Muscle of leg (tissue), 11 donors: ENCODE results near the gene PIP4K2B. TPM values are rescaled to one million over a fixed set of nuclear protein-coding genes. Genes with fewer than 3 reads are reported as not detected.
A peak's percentile ranks its signal among the peaks of the same experiment; 100 is the strongest.

Source experiments
- DNase-seq: peaks from one replicate; pipeline ENCODE4 v3.0.0; 2013
- H3K27ac ChIP-seq: one replicate; pipeline ENCODE4 v1.5.1; 2013; ENCODE audit warnings: mild to moderate bottlenecking, low read length, control low read depth
- H3K27me3 ChIP-seq: one replicate; pipeline ENCODE4 v1.6.1; 2013; ENCODE audit warnings: low read length; ENCODE audit not compliant: control insufficient read depth, insufficient read depth
- H3K36me3 ChIP-seq: one replicate; pipeline ENCODE4 v1.6.1; 2013; ENCODE audit warnings: low read length; ENCODE audit not compliant: control insufficient read depth, insufficient read depth
- H3K4me1 ChIP-seq: one replicate; pipeline ENCODE4 v1.6.1; 2013; ENCODE audit warnings: low read length; ENCODE audit not compliant: control insufficient read depth, insufficient read depth
- H3K4me3 ChIP-seq: one replicate; pipeline ENCODE4 v1.5.1; 2013; ENCODE audit warnings: low read length, control low read depth
- H3K9me3 ChIP-seq: replicated peaks from 2 replicates; pipeline ENCODE4 v1.6.1; 2013; ENCODE audit warnings: low read depth, low read length; ENCODE audit not compliant: control insufficient read depth
- WGBS: methylation state at CpG from one replicate; pipeline ENCODE4 v1.1.5; 2013; ENCODE audit warnings: missing lambda C conversion rate; ENCODE audit not compliant: insufficient coverage; 5-methylcytosine and 5-hydroxymethylcytosine counted together
- polyA plus RNA-seq, 8 donors: library from polyadenylated mRNA; unstranded; fragments of 120-200 nt; gene quantifications; one replicate each; pipeline versions ENCODE4 v1.2.1 to v1.2.3, GENCODE V29; 2013; ENCODE audit warnings: inconsistent platforms in 1 of 8, low replicate concordance in 1 of 8; ENCODE audit not compliant: insufficient read length in 8 of 8, insufficient read depth in 1 of 8
- total RNA-seq: library from RNA; stranded (reverse); fragments of 120-200 nt; gene quantifications from one replicate; pipeline ENCODE4 v1.2.4, GENCODE V29; 2013

PIP4K2B gene
- total and polyA plus RNA-seq, 9 donors: 36.2 to 73.5 (median 66.4) TPM

DNA sequence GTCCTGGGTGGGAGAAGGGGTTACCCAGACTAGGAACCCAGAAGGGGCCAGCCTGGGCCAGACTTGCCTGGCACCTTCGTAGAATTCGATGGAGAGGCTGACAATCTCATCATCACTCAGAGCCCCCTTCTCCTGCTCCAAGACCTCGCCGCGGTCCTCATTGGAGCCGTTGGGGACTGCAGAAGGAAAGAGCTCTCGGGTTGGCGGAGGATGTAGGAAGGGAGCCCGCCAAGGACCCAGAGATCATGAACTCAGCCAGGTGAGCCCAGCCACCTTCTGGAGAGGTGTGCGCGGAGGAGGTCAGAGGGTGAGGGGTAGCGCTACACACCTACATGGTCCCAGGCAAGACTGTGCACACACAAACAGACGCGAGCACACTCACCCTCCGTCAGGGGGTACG is 60.7 kb downstream of the PIP4K2B start:
- Histone ChIP-seq H3K9me3 (no peaks in the 10 kb centered on the region), H3K4me1 (peaks cover 57% of the 10 kb centered on the region), H3K4me3 (no peak overlapping the region), H3K36me3 (peaks cover 51% of the 10 kb centered on the region), H3K27ac (no peak overlapping the region), H3K27me3 (no peaks in the 10 kb centered on the region)
- DNase-seq: no peak
- WGBS: 97% methylated on average over 9 of the region's 16 CpGs

DNA sequence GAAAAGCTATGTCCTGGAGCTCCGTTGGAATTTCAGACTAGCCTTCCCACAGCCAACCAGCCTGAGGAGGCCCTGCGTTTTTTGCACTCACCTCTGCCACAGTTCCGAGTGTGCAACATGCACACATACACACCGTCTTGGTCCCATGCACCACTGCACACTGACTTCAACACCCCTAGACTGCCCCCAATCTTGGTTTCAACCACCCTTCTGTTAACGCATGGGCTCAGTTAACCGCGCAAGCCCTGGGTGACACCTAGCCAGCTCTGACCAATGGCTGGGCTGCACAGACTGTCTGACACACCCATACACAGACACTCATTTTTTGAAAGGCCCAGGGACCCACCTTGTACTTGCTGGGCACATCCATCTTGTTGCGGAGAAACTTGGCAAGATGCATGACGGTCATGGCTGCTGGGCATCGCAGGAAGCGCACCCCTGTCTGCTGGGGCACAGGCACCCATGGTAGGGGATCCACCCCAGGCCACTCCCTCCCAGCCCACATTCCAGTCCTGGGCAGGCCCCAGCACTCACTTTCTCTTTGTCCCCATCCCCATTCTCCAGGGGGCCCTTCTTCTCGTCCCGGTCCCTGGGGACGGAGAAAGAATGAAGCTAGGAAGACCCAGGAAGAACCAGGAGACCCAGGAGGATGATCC is 61.2 kb downstream of the PIP4K2B start:
- Histone ChIP-seq H3K4me3 (no peak overlapping the region), H3K27me3 (no peaks in the 10 kb centered on the region), H3K27ac (no peak overlapping the region), H3K9me3 (no peaks in the 10 kb centered on the region), H3K4me1 (peaks cover 52% of the 10 kb centered on the region), H3K36me3 (peaks cover 56% of the 10 kb centered on the region)
- 84% methylated on average over 11 of the region's 14 CpGs for WGBS
- no peak for DNase-seq

DNA sequence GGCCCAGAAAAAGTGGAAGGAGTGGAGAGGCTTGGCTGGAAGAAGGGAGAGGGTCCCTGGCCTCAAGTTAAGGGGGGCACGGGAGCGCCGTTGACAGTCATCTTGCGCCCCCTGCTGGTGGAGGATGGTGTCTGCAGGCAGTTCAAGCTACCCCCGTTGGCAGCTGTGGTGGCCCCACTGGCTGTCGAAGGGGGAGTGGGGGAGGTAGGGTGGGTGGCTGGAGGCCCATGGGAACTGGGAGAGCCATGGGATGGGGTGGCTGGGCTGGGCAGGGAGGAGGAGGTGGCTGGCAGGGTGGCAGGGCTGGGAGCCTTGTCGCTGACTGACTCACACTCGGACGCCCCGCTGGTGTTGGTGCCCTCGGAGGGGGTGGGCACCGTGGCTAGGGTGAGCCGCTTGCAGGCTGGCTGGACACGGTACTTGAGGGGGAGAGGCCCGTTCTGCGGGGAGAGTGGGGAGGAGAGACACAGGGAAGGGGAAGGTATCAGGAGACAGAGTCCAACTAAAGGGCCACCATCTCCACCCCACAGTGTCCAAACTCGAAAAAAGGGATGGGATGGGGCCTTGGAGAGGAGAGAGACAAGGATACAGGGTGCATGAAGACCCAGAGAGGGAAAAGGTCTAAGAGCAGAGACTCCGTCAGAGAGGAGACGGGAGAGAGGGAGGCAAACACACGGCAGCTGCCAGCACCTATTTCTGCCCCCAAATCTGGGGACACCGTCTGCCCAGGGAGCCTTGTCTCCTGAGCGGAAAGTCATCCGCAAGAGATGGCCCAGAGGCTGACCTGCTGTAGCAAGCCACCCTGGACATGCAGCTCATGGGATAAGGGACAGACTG is 64.0 kb downstream of the PIP4K2B start:
- peak; percentile 63 for DNase-seq
- H3K9me3 ChIP-seq: no peaks in the 10 kb centered on the region
- WGBS: 44% methylated on average over 14 of the region's 23 CpGs
- peaks cover 39% of the 10 kb centered on the region for H3K4me1 ChIP-seq
- peak overlapping the region; percentile 62 for H3K27ac ChIP-seq
- no peaks in the 10 kb centered on the region for H3K27me3 ChIP-seq
- H3K4me3 ChIP-seq: no peak overlapping the region
- peaks cover 68% of the 10 kb centered on the region for H3K36me3 ChIP-seq

DNA sequence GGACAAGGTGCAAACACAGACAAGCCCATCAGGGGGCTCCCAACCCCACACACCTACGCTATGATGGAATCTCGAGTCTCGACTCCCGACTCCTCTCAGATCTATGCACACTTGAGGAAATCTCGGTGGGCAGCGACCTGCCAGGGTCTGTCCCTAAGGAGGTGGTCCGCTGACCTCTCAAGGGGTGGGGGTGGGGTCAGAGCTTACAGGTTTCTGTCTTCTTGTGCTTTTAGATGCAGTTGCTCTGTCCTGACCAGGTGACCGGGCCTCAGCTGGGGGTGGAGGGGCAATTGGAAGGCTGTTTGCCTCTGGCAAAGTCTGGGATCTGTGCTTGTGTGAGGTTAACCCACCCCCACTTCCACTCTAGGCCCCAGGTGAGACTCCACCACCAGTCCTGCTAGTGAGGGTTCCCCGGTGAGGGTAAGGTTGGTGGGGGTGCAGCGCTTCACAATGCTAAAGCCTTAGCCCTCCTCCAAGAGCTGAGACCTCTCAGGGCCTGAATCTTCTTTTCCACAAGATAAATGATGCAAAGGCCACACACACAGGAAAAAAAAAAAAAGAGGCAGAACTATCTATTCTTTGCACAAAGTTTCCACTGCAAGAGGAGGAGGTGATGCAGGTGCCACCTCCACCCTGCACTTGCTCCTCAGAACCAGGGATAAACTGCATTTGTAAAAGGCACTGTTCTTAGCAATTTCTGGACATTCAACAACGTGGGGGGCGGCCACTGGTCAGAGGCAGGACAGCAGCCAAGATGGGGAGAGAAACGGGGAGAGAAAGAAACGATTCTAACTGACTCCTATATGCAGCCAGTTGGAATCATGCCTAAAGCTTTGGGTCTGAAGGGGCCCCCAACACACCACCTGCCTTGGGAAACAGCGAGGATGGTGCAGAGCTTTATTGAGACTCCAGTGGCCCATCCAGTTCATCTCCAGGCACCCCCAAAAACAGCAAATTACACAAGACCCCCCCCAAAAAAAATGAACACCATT is 65.1 kb downstream of the PIP4K2B start:
- H3K4me3 ChIP-seq: no peak overlapping the region
- 67% methylated on average over 1 of the region's 15 CpGs for WGBS
- H3K36me3 ChIP-seq: peaks cover 59% of the 10 kb centered on the region
- H3K27ac ChIP-seq: no peak overlapping the region
- DNase-seq: no peak
- no peaks in the 10 kb centered on the region for H3K27me3 ChIP-seq
- no peaks in the 10 kb centered on the region for H3K9me3 ChIP-seq
- peaks cover 43% of the 10 kb centered on the region for H3K4me1 ChIP-seq

DNA sequence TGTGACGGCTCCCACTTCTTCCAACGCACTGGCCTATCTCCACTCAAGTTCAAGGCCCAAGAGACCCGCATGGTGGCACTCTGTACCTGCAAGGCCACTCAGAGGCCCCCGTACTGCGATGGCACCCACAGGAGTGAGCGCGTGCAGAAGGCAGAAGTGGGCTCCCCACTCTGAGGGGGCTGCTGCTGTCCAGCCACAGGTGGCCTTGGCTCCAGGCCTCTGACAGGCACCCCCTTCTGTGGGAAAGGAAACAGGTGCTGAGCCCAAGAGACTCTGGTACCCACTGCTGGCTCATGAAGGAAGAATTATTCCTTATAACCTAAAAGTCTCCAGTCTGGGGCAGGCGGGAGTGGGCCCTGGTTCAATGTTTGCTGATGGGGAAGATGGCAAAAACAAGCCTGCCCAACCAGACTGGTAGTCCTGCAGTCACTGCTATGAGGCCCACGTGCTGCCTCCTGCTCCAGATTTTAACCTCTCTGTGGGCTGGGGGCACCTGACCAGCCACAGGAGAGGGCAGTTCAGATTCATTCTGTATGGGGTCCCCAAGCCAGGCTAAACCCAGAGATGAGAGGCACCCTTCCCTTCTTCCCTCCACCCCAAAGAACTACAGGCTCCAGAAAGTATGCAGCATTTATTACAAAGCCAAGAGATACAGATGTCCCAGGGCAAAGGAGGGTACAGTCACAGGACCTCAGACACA is 65.9 kb downstream of the PIP4K2B start:
- H3K4me3 ChIP-seq: no peak overlapping the region
- no peak overlapping the region for H3K27ac ChIP-seq
- 67% methylated on average over 9 of the region's 9 CpGs for WGBS
- H3K4me1 ChIP-seq: peaks cover 48% of the 10 kb centered on the region
- no peaks in the 10 kb centered on the region for H3K9me3 ChIP-seq
- no peaks in the 10 kb centered on the region for H3K27me3 ChIP-seq
- peaks cover 54% of the 10 kb centered on the region for H3K36me3 ChIP-seq
- DNase-seq: no peak

DNA sequence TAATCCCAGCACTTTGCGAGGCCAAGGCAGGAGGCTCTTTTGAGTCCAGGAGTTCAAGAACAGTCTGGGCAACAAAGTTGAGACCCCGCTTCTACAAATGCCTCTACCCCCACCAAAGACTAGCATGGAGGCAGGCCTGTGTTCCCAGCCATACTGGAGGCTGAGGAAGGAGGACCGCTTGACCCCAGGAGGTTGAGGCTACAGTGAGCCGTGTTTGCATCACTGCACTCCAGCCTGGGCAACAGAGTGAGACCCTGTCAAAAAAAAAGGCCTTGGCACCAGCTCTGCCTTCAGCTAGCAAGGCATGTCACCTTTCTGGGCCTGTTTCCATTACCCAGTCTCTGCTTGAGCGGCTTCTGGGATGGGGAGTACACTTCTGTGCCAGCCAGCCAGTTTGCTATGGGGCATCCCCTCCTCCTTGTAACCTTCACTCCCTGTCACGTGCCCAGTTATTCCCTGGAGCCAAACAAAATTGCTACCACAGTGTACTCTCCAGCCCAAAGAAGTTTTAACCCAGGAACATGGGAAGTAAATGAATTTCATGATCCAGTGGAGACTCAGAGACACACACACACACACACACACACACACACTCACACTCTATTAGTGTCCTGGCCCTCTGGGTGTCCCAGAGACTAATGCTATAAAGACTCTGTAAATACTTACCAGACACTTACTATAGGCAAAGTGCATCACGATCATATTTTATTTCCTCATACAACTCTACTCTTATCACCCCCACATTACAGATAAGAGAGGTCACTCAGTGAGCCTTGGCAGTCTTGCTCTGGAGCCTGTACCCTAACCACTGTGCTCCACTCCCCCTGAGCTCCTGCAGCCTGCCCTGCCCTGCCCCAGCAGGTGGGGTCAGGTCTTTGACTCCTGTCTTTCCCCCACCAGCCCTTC is 66.7 kb downstream of the PIP4K2B start:
- no peaks in the 10 kb centered on the region for H3K9me3 ChIP-seq
- DNase-seq: no peak
- H3K4me3 ChIP-seq: no peak overlapping the region
- peaks cover 49% of the 10 kb centered on the region for H3K4me1 ChIP-seq
- H3K36me3 ChIP-seq: peaks cover 50% of the 10 kb centered on the region
- H3K27me3 ChIP-seq: no peaks in the 10 kb centered on the region
- H3K27ac ChIP-seq: no peak overlapping the region
- WGBS: 76% methylated on average over 5 of the region's 7 CpGs

DNA sequence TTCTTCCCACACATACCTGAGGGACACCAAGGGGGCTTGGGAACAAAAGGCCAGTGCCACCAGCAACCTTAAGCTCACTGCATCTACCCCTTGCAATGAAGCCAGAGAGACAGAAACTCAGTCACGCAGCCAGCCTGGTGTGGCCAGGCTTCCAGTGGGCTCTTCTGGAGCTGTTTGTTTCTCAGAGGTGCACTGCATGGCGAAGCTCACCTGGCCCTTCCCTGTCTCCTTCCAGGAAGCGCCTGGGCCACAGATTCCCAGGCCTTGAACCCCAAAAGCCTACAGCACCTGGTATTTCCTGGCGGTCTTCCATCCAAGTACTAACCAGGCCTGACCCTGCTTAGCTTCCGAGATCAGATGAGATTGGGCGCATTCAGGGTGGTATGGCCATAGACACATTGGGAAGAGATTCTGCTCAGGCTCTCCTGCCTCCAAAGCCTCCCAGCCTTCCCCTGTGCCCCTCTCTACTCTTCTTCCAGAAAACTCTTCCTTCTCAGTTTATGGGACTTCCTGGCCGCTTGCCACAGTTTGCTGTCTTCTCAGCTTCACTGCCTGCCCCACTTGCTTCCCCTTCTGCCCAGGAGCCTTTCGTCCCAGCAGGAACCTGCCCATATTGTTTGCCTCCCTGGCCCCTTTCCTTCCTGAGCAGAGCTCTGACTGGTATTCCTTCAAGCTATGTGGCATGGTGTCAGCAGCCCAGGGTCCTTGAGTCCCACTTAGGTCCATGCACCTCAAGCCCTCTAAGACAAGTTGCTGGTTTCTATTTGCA is 67.6 kb downstream of the PIP4K2B start:
- 78% methylated on average over 8 of the region's 8 CpGs for WGBS
- no peaks in the 10 kb centered on the region for H3K27me3 ChIP-seq
- peaks cover 46% of the 10 kb centered on the region for H3K4me1 ChIP-seq
- no peak overlapping the region for H3K4me3 ChIP-seq
- H3K36me3 ChIP-seq: peaks cover 52% of the 10 kb centered on the region
- H3K9me3 ChIP-seq: no peaks in the 10 kb centered on the region
- H3K27ac ChIP-seq: peak overlapping the region; percentile 87
- DNase-seq: peak; percentile 55

DNA sequence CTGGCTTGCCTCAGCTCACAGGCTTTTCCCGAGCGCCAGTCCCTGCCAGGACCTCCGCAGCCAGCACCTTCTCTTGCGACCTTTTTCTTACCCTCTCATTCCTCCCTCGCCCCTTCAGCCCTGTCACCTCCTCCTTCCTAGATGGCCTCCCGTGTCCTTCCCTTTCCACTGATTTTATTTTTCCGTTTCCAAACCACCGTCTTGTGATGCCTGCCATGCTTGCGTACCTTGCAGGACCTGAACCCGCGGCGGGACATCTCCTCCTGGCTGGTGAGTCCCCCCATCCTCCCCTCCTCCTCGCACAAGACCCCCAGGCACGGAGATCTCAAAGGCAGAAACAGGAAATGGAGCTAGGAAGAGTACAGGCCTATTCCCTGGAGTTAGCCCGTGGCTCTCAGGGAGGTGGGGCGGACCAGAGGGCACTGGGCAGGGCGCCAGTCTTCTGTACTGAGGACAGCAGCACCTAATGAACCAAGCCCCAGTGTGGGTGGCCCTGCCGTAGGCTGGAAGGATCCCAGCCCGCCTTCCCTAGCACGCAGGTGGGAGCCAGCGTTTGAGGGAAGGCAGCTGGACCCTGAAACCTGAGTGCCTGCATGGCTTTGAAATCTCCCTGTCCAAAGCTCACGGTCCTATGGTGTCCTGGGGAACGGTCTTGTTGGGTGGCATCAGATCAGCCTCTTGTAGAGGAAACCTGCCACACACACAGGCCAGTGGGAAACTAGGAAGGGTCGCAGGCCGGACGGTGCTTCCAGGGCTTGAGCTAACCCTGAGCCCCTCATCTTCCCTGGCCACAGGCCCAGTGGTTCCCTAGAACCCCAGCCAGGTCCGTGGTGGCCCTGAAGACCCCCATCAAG is 68.6 kb downstream of the PIP4K2B start:
- peaks cover 36% of the 10 kb centered on the region for H3K4me1 ChIP-seq
- H3K4me3 ChIP-seq: peak overlapping the region; percentile 56
- H3K9me3 ChIP-seq: no peaks in the 10 kb centered on the region
- 19% methylated on average over 17 of the region's 27 CpGs for WGBS
- peak; percentile 60 for DNase-seq
- peaks cover 48% of the 10 kb centered on the region for H3K36me3 ChIP-seq
- H3K27ac ChIP-seq: peak overlapping the region; percentile 87
- H3K27me3 ChIP-seq: no peaks in the 10 kb centered on the region
